Loucy (cell line): Measurements from ENCODE around the gene CDH2.

ENCODE experiments used
- EZH2phosphoT487 ChIP-seq: fragments of 200-600 bp; IDR thresholded peaks from 2 replicates; pipeline ENCODE4 v1.6.1; 2018; ENCODE audit warnings: antibody characterized with exemption, mild to moderate bottlenecking, moderate library complexity, borderline replicate concordance
- TF ChIP-seq, protein P1 (sequence below): fragments of 200-600 bp; sonication (generic); conservative IDR thresholded peaks from 2 replicates; pipeline ENCODE4 v1.5.1; 2014; ENCODE audit warnings: mild to moderate bottlenecking, antibody characterized with exemption, low read length

DNA sequence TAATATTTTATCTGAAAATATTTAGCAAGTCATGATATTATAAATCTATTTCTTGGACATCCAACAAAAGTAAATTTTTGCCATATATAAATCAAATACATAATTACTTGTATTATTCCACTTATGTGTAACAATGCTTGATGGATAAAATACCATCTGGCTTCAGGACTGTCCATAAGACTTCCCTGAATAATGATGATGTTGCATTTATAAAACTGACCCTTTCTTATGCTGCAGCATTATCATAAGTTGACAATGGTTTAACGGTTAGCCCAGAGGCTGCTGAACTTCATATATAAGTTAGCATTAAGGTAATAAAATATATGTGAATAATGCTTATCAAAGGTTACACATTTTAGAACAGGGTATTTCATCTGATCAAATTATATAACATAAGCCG lies 95.4 kb downstream of the CDH2 start:
- TF ChIP-seq, protein P1, sequence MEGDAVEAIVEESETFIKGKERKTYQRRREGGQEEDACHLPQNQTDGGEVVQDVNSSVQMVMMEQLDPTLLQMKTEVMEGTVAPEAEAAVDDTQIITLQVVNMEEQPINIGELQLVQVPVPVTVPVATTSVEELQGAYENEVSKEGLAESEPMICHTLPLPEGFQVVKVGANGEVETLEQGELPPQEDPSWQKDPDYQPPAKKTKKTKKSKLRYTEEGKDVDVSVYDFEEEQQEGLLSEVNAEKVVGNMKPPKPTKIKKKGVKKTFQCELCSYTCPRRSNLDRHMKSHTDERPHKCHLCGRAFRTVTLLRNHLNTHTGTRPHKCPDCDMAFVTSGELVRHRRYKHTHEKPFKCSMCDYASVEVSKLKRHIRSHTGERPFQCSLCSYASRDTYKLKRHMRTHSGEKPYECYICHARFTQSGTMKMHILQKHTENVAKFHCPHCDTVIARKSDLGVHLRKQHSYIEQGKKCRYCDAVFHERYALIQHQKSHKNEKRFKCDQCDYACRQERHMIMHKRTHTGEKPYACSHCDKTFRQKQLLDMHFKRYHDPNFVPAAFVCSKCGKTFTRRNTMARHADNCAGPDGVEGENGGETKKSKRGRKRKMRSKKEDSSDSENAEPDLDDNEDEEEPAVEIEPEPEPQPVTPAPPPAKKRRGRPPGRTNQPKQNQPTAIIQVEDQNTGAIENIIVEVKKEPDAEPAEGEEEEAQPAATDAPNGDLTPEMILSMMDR: no peak
- no peak for TF ChIP-seq EZH2phosphoT487
